Activated CD4-positive, alpha-beta T cell treated with anti-CD3 and anti-CD28 coated beads for 36 hours (primary cell): ENCODE measurements around the gene SLFN12L. TPM values are rescaled to one million over a fixed set of nuclear protein-coding genes. Genes with fewer than 3 reads are reported as not detected.
"Not testable (repeated sequence)": the region's sequence is repeated elsewhere in the genome, so short reads cannot be mapped to it uniquely, and the experiment has no call there.

Experiments used
- ATAC-seq: fragments of 200-7000 bp; cut with Tn5 transposase; one replicate; pipeline ENCODE4 v1.10.0; 2021; ENCODE audit warnings: mild to moderate bottlenecking, moderate library complexity
- CTCF ChIA-PET: fragments of 350-600 bp; sonication (Branson Sonifier 250); formaldehyde crosslinking; loops from one replicate; lab custom pipeline; 2021; ENCODE audit warnings: antibody characterized with exemption; lab: Charles Lee
- POLR2A ChIA-PET: fragments of 350-600 bp; sonication (Branson Sonifier 250); formaldehyde crosslinking; loops from one replicate; lab custom pipeline; 2021; ENCODE audit warnings: antibody characterized with exemption, inconsistent platforms; lab: Charles Lee
- DNase-seq: peaks from one replicate; pipeline ENCODE4 v3.0.0-alpha.2; 2020
- H3K27ac Mint-ChIP-seq: one replicate; pipeline ENCODE4 v1.8.0; 2021; ENCODE audit warnings: mixed read lengths
- H3K27me3 Mint-ChIP-seq: one replicate; pipeline ENCODE4 v1.8.0; 2021; ENCODE audit warnings: mixed read lengths
- H3K36me3 Mint-ChIP-seq: one replicate; pipeline ENCODE4 v1.8.0; 2021; ENCODE audit warnings: low read depth, mixed read lengths
- H3K4me1 Mint-ChIP-seq: one replicate; pipeline ENCODE4 v1.8.0; 2021; ENCODE audit warnings: mixed read lengths
- H3K4me3 Mint-ChIP-seq: one replicate; pipeline ENCODE4 v1.8.0; 2021; ENCODE audit warnings: mild to moderate bottlenecking, moderate library complexity, mixed read lengths
- H3K9me3 Mint-ChIP-seq: one replicate; pipeline ENCODE4 v1.8.0; 2021; ENCODE audit warnings: low read depth, mixed read lengths
- intact Hi-C, 2 experiments: fragments of 100-400 bp; cut with DNase I in 1 of 2; cut with micrococcal nuclease in 1 of 2; formaldehyde crosslinking; loops; one replicate each; pipeline versions ENCODE4 v1.14.2 to v1.15.1; 2022 to 2024; cut with DNase I, micrococcal nuclease
- total RNA-seq, 2 experiments: library from RNA; stranded (reverse); gene quantifications; one replicate each; pipeline ENCODE4 v1.2.3, GENCODE V29; 2021

SLFN12L gene
- total RNA-seq, 2 experiments from 2014 or later: 23.3 to 23.7 TPM

DNA sequence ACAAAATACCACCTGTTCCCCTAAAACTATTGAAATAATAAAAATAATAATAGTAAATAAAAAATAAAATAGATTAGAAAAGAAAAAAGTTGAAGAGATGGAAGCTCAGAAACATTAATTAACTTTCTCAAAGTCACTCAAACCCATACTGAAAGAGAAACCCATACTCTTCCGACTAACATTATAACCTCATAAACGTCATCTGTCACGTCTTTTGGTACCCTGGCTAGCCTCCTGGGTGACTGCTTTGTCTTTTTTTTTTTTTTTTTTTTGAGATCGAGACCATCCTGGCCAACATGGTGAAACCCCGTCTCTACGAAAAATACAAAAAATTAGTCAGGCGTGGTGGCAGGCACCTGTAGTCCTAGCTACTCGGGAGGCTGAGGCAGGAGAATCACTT is 7.6 kb downstream of the SLFN12L start:
- CTCF ChIA-PET: no interaction called here
- intact Hi-C loops: no loop called here
- POLR2A ChIA-PET: no interaction called here
- H3K36me3 Mint-ChIP-seq: peaks cover 53% of the 10 kb centered on the region
- no peaks in the 10 kb centered on the region for H3K27me3 Mint-ChIP-seq
- DNase-seq (no peak), ATAC-seq (peak; percentile 31)
- H3K9me3 Mint-ChIP-seq: peaks cover 9% of the 10 kb centered on the region
- H3K27ac Mint-ChIP-seq: no peak overlapping the region
- peak overlapping the region; percentile 50 for H3K4me3 Mint-ChIP-seq
- H3K4me1 Mint-ChIP-seq: peaks cover 77% of the 10 kb centered on the region

DNA sequence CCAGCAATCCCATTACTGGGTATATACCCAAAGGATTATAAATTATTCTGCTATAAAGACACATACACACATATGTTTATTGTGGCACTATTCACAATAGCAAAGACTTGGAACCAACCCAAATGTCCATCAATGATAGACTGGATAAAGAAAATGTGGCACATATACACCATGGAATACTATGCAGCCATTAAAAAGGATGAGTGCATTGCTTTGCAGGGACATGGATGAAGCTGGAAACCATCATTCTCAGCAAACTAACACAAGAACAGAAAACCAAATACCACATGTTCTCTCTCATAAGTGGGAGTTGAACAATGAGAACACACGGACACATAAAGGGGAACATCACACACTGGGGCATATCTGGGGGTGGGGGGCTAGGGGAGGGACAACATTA is 8.2 kb downstream of the SLFN12L start:
- H3K4me3 Mint-ChIP-seq, ATAC-seq, H3K9me3 Mint-ChIP-seq, H3K27ac Mint-ChIP-seq, CTCF ChIA-PET, intact Hi-C loops, DNase-seq, H3K27me3 Mint-ChIP-seq, POLR2A ChIA-PET: not testable (repeated sequence)
- Mint-ChIP-seq H3K4me1 (peaks cover 75% of the 10 kb centered on the region), H3K36me3 (peaks cover 49% of the 10 kb centered on the region)

DNA sequence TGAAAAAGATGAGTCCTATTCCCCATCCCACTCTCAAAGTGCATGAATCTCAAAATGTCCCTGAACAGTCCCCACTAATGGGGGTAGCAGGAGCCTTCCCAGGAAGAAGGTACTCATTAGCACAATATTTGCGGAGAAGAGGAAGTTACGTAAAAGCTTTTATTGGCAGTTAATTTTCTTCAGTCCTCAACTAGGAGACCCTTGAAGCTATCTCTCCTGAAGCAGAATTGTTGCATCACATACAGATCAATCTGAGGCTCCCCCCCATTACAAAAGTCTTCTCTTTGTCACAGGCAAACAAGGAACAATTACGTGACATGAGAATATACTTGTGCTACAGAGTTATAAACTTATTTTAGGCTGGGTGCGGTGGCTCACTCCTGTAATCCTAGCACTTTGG is 14.2 kb downstream of the SLFN12L start:
- no peak overlapping the region for H3K4me3 Mint-ChIP-seq
- no peak for ATAC-seq

DNA sequence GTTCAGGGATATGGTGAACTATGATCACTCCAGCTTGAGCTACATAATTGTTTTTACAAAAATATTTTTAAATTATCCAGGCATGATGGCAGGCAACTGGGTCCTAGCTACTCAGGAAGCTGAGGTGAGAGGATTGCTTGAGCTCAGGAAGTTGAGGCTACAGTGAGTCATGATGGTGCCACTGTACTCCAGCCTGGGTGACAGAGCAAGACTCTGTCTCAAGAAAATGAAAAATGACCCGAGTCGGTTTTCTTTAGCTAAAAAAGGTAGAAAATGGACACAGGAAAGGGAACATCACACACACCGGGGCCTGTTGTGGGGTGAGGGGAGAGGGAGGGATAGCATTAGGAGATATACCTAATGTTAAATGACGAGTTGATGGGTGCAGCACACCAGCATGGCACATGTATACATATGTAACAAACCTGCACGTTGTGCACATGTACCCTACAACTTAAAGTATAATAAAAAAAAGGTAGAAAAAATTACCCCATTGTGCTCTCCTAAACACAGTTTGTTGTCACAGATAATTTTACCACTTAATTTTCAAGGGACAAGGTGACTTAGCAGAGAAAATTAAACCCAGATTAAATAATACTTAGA is 15.7 kb downstream of the SLFN12L start:
- peak overlapping the region; percentile 83 for H3K27ac Mint-ChIP-seq
- H3K4me3 Mint-ChIP-seq: peak overlapping the region; percentile 15
- intact Hi-C loops, H3K9me3 Mint-ChIP-seq, POLR2A ChIA-PET, H3K27me3 Mint-ChIP-seq: not testable (repeated sequence)
- peaks cover 60% of the 10 kb centered on the region for H3K36me3 Mint-ChIP-seq
- peaks cover 92% of the 10 kb centered on the region for H3K4me1 Mint-ChIP-seq
- DNase-seq (peak; percentile 48), ATAC-seq (peak; percentile 96)
- CTCF ChIA-PET: interaction anchor here (0.6 to 2.4 kb wide), 4 partner anchors 11 to 209 kb away, joined by 3 to 10 read pairs (median 6); partner anchors contain the start of gene SLFN12L

More for the DNA sequence above, 14.2 kb downstream of the SLFN12L start:
- ChIA-PET CTCF (interaction anchor here (0.5 to 2.4 kb wide), 4 partner anchors 8 to 349 kb away, joined by 3 to 10 read pairs (median 4); no protein-coding TSS in a partner anchor), POLR2A (no interaction called here)
- Mint-ChIP-seq H3K27me3 (no peaks in the 10 kb centered on the region), H3K4me1 (peaks cover 91% of the 10 kb centered on the region), H3K27ac (peak overlapping the region; percentile 34), H3K36me3 (peaks cover 57% of the 10 kb centered on the region), H3K9me3 (peaks cover 5% of the 10 kb centered on the region)
- intact Hi-C loops: no loop called here
- DNase-seq: no peak

DNA sequence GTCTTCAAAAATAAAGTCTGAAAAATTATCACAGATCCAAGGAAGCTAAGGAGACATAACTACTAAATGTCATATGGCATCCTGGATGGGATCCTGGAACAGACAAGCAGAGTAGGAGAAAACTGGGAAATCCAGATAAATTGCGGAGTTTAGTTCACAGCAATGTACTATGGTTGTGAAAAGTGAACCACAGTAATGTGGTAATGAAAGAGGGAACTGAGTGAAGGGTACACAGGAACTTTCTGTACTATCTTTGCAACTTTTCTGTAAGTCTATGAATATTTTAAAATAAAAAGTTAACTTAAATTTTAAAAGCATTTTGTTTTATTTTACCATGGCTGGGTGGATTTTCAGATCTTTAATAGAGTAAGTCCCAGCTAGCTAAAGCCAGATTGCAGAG is 16.3 kb downstream of the SLFN12L start:
- H3K4me3 Mint-ChIP-seq: no peak overlapping the region
- H3K27ac Mint-ChIP-seq: peak overlapping the region; percentile 38
- intact Hi-C loops: no loop called here
- H3K36me3 Mint-ChIP-seq: peaks cover 55% of the 10 kb centered on the region
- CTCF ChIA-PET: interaction anchor here (0.9 to 2.4 kb wide), 5 partner anchors 11 to 209 kb away, joined by 3 to 10 read pairs (median 5); partner anchors contain the start of gene SLFN12L
- DNase-seq (no peak), ATAC-seq (no peak)
- no peaks in the 10 kb centered on the region for H3K27me3 Mint-ChIP-seq
- peaks cover 90% of the 10 kb centered on the region for H3K4me1 Mint-ChIP-seq
- POLR2A ChIA-PET: no interaction called here
- H3K9me3 Mint-ChIP-seq: peaks cover 5% of the 10 kb centered on the region

DNA sequence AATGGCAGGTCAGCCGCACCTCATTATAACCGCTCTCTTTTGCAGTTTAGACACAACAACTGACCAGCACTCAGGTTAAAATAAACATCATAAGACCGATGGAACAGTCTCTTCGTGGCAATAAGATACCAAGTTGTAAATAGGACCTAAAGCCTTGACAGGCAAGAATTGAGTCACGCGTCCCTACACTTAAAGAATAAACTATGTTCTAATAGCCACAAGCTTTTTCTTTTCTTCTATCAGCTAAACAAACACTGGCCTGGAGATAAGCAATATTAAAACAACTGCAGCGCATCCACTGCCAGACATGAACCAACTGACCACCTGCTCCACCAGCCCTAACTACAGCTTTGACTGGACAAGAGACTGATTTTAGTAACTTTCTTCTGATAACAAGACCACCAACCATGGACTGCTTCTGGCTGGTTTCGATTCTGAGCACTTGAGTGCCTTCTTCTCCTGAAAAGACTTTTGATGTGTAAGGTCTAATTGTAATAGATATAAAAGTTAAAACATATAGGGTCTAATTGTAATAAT is 17.5 kb downstream of the SLFN12L start:
- Mint-ChIP-seq H3K27me3 (no peaks in the 10 kb centered on the region), H3K9me3 (peaks cover 2% of the 10 kb centered on the region), H3K27ac (no peak overlapping the region), H3K36me3 (peaks cover 56% of the 10 kb centered on the region), H3K4me3 (no peak overlapping the region), H3K4me1 (peaks cover 84% of the 10 kb centered on the region)
- intact Hi-C loops: no loop called here
- CTCF ChIA-PET: interaction anchor here (1.2 kb wide), 1 partner anchor 13 kb away, joined by 3 read pairs; no protein-coding TSS in a partner anchor
- DNase-seq: no peak
- no peak for ATAC-seq
- POLR2A ChIA-PET: no interaction called here

DNA sequence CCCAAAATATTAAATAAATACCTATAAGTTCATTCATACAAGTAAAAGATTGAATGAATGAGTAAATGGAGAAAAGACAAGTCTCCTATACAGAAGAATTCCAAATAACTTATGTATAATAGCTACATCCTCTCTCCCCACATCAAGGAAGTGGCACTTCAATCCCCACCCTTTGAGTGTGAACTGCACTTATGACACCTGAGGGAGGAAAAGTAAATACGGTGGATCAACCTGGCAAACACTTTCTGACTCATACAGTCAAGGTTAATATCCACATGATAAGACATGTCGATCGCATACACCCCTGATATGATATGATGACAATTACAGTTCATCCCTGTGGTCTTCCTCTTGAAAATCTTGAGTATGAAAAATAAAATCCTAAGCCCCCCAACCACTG is 18.0 kb downstream of the SLFN12L start:
- intact Hi-C loops: no loop called here
- no peak overlapping the region for H3K4me3 Mint-ChIP-seq
- no peak overlapping the region for H3K27ac Mint-ChIP-seq
- H3K27me3 Mint-ChIP-seq: no peaks in the 10 kb centered on the region
- DNase-seq (no peak), ATAC-seq (no peak)
- peaks cover 59% of the 10 kb centered on the region for H3K36me3 Mint-ChIP-seq
- H3K9me3 Mint-ChIP-seq: no peaks in the 10 kb centered on the region
- ChIA-PET POLR2A (no interaction called here), CTCF (no interaction called here)
- H3K4me1 Mint-ChIP-seq: peaks cover 83% of the 10 kb centered on the region

DNA sequence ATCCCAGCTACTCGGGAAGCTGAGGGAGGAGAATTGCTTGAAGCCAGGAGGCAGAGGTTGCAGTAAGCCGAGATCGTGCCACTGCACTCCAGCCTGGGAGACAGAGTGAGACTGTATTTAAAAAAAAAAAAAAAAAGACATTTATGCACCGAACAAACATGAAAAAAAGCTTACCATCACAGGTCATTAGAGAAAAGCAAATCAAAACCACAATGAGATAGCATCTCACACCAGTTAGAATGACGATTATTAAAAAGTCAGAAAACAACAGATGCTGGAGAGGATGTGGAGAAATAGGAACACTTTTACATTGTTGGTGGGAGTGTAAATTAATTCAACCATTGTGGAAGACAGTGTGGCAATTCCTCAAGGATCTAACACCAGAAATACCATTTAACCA is 19.0 kb downstream of the SLFN12L start:
- H3K4me3 Mint-ChIP-seq, H3K9me3 Mint-ChIP-seq, POLR2A ChIA-PET, H3K27me3 Mint-ChIP-seq, H3K27ac Mint-ChIP-seq, ATAC-seq, DNase-seq, CTCF ChIA-PET, intact Hi-C loops: not testable (repeated sequence)
- peaks cover 68% of the 10 kb centered on the region for H3K36me3 Mint-ChIP-seq
- peaks cover 78% of the 10 kb centered on the region for H3K4me1 Mint-ChIP-seq

DNA sequence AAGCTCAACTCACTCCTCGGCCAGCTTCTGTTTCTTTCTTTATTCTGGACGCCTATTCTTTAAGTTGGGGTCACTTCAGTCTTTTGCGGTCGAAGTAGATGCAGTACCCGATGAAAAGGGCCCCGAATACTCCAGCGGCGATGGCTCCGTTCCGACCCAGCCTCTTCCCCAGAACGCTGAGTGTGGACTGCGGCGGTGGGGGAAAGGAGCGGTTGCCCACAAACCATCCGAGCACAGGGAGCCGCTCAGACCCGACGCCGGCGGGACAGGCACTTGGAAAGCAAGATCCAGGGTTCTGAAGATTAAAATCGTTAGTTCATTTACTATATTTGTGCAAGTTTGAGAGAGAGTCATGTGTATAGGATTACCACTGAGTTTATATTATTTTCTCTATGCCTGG is 22.5 kb downstream of the SLFN12L start:
- peaks cover 64% of the 10 kb centered on the region for H3K36me3 Mint-ChIP-seq
- peaks cover 58% of the 10 kb centered on the region for H3K4me1 Mint-ChIP-seq
- DNase-seq: no peak
- no peak overlapping the region for H3K4me3 Mint-ChIP-seq
- no peak overlapping the region for H3K27ac Mint-ChIP-seq
- intact Hi-C loops: no loop called here
- no peak for ATAC-seq
- ChIA-PET CTCF (interaction anchor here (0.8 kb wide), 1 partner anchor 28 kb away, joined by 3 read pairs; no protein-coding TSS in a partner anchor), POLR2A (interaction anchor here (0.7 to 1.0 kb wide), 2 partner anchors 28 to 59 kb away, joined by 3 read pairs; no protein-coding TSS in a partner anchor)
- H3K9me3 Mint-ChIP-seq: no peaks in the 10 kb centered on the region
- no peaks in the 10 kb centered on the region for H3K27me3 Mint-ChIP-seq

DNA sequence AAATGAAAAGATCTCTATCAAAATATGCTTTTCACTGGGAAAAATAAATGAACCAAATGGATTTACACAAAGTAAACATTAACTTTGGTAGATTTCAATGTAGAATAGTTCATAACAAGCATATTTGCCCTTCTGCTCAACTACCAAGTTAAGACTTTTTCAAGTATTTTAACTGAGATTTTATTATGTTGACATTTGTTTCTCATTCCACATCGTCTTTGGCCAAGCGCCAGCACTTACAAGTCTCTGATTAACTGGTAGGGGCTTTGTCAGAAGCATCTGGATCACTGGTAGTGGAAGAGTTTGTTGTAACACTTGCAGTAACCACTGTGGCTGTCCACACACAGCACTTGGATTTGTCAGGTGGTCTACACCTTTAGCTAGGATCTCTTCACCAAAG is 22.9 kb downstream of the SLFN12L start:
- intact Hi-C loops: no loop called here
- no peak for ATAC-seq

DNA sequence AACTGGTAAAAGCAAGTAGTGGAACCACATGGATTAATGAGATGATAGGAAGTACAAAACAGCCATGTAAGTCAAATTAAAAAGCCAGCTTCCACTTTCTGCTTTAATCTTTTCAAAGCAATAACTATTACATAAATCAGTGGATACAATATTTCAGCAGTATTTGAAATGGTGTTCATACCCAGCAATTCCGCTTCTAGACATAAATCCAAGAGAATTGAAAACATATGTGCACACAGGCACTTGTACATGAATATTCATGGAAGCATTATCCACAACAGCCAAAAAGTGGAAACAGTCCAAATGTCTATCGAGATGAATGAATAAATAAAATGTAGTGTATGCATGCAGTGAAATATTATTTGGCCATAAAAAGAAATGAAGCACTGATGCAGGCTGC is 27.4 kb downstream of the SLFN12L start:
- ATAC-seq: no peak
- H3K4me1 Mint-ChIP-seq: peaks cover 21% of the 10 kb centered on the region
- no peak overlapping the region for H3K27ac Mint-ChIP-seq
- ChIA-PET POLR2A (no interaction called here), CTCF (interaction anchor here (0.8 kb wide), 1 partner anchor 1658 kb away, joined by 3 read pairs; no protein-coding TSS in a partner anchor)
- H3K27me3 Mint-ChIP-seq: no peaks in the 10 kb centered on the region
- peaks cover 9% of the 10 kb centered on the region for H3K9me3 Mint-ChIP-seq
- intact Hi-C loops: no loop called here
- peaks cover 53% of the 10 kb centered on the region for H3K36me3 Mint-ChIP-seq
- H3K4me3 Mint-ChIP-seq: no peak overlapping the region
- DNase-seq: no peak

More for the DNA sequence above, 22.9 kb downstream of the SLFN12L start:
- Mint-ChIP-seq H3K9me3 (no peaks in the 10 kb centered on the region), H3K27me3 (no peaks in the 10 kb centered on the region), H3K4me1 (peaks cover 53% of the 10 kb centered on the region), H3K27ac (no peak overlapping the region), H3K36me3 (peaks cover 64% of the 10 kb centered on the region), H3K4me3 (no peak overlapping the region)
- CTCF ChIA-PET: interaction anchor here (0.8 kb wide), 1 partner anchor 29 kb away, joined by 3 read pairs; no protein-coding TSS in a partner anchor
- DNase-seq: no peak
- POLR2A ChIA-PET: interaction anchor here (0.7 to 1.0 kb wide), 2 partner anchors 27 to 59 kb away, joined by 3 read pairs; no protein-coding TSS in a partner anchor

DNA sequence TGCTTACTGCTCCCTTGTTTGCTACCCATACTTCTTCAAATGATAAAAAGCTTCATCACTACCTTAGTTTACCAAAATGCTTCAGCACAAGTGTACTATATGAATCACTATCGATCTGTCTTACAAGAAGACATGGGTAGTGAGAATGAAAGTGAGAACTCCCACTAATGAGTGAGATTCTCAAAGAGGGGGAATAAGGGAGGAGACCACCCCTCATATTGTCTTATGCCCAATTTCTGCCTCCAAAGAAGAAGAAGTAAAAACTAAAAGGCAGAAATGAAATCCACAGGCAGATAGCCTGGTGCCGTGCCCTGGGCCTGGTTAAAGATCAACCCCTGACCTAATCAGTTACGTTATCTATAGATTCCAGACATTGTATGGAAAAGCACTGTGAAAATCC is 29.8 kb downstream of the SLFN12L start:
- H3K4me1 Mint-ChIP-seq, H3K27me3 Mint-ChIP-seq, H3K9me3 Mint-ChIP-seq, H3K27ac Mint-ChIP-seq, ATAC-seq, CTCF ChIA-PET, DNase-seq, H3K4me3 Mint-ChIP-seq, intact Hi-C loops, POLR2A ChIA-PET: not testable (repeated sequence)
- H3K36me3 Mint-ChIP-seq: peaks cover 37% of the 10 kb centered on the region
